ENCODE results near the gene CHST8.

CHST8 gene

DNA sequence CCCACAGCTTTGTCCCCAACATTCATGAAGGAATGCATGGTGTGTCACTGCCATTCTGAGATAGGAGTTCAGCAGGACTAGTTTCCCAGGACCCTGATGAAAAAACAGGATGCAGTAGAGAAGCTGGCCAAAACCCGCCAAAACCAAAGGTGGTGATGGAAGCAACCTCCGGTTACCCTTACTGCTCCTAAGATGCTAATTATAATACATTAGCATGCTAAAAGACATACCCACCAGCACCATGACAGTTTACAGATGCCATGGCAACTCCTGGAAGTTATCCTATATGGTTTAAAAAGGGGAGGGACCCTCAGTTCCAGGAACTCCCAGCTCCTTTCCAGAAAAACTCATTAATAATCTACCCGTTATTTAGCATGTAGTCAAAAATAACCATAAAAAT, 115.0 kb downstream of the CHST8 start:
- no peak for DNase-seq (ENCODE audit: low read depth in 2 of 2)

- no peak for DNase-seq (ENCODE audit: low read depth in 2 of 2)
These were observed 116.1 kb downstream of the CHST8 start for GRCh38 chr19:33737681-33738371.

DNA sequence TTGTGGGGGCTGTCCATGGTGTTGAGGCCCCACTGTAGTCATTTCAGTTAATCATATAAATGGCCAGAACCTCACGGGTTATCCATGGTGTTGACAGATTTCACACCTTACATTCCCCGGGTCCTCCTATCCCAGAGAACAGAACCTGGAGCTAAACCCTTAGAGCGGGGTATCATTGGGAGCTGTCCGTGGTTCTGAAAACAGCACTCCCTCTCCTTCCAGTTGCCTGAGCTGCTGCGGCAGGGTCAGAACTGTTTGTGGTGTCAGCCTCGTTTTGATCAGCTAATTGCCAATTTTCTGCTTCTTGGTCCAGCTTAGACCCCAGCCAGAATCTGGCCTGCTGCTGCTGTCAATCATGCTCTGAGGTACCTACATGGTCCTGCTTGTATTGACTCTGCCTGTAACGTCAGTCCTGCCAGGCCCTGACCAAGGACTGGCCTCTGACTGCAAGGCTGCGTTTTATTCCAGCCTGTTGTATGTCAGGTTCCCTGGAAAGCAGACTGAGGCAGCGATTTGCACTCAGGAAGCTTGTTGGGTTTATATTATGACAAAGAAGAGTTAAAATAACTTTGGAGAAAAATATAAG, 119.2 kb downstream of the CHST8 start:
- DNase-seq (ENCODE audit: low read depth in 2 of 2), result no peak

DNA sequence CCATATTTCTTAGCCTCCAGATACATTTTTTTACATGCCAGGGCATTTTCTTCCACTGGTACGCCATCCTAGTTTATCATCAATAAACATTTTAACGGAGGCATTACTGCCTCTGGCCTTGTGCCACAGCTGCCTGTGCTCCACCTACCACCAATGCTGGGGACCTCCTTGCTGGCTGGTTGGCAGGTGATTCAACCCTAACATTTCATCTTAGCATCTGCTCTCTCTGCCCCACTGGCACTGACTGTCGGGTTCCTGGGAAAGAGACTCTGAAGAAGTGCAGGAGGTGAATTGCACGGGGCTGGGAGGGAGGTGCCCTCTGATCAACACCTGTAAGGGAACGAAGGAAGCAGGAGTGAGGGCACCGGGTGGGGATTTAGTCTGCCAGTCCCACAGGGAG, 123.5 kb downstream of the CHST8 start:
- no peak for DNase-seq (ENCODE audit: low read depth in 2 of 2)

DNA sequence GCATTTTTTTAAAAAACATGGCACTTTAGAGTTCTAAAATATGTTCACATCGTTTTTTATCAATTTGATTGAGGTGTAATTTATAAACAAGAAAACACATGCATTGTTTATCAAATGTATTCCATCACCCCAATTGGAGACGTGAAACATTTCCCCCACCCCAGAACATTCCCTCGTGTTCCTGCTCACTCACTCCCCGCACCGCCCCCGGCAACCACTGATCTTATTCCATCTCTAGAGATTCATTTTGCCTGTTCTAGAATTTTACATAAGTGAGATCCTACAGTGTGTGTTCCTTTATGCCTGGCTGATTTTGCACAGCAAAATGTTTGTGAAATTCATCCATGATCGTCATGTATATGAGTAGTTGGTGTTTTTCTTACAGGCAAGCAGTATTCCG, 124.4 kb downstream of the CHST8 start:
- no peak for DNase-seq (ENCODE audit: low read depth in 2 of 2)

DNA sequence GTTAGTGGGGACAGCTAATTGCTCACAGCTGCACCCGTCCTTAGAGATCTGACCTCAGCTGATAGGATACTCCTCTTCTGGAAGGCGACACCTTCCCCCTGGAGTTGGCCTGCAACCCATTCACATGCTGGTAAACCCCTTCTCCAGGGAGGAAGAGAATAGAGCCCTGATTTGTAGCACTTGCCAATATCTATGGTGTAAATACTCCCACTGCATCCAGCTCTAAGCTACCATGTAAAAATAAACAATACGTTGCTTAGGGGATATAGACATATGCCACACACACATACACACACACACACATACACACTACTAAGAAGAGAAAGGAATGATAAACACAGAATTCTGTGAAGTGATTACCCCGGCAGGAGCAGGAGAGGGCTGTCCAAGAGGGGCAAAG, 125.5 kb downstream of the CHST8 start:
- no peak for DNase-seq (ENCODE audit: low read depth in 2 of 2)

- no peak for DNase-seq (ENCODE audit: low read depth in 2 of 2)
These were observed 126.5 kb downstream of the CHST8 start for GRCh38 chr19:33748231-33748630.

DNA sequence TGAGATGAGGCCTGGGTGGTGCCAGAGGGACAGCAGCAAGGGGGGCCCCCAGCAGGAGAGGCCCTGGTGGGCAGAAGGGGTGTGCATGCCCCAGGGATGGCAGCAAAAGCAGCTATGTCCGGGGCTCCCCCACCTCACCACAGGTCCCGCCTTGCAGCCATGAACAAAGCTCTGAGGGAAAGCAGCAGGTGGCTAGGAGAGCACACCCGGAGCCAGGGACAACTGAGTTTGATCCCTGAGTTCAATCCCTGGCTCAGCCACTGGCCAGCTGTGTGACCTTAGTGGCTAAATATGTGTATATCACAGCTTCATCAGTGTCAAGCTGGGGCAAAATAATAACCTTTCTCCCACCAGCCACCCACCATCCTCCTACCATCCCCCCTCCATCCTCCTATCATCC, 127.3 kb downstream of the CHST8 start:
- no peak for DNase-seq (ENCODE audit: low read depth in 2 of 2)

DNA sequence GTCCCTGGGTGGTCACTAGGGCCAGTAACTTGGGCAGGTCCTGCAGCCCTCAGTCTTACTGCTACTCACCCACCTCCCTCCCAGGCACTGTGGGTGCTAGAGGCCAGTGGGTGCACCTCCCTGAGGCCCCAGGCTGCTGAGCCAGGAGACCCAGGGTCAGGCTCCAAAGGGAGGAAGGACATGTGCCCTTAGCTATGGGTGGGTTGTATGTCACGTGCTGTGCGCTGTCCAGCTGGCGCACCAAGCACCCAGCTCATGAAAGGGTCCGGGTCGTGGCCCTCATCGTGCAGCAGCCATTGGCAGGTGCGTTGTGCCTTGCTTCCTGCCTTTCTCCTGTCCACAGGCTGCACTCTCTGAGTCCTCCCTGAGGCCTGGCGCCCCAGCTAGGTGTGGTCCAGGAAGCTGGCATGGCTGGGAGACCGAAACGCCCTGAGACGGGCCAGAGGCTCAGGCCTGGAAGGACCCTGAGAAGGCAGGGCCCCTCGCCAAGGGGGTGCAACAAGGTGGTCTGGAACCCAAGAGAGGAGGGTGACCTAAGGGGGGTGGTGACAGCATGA, 127.9 kb downstream of the CHST8 start:
- DNase-seq (ENCODE audit: low read depth in 2 of 2), result no peak

DNA sequence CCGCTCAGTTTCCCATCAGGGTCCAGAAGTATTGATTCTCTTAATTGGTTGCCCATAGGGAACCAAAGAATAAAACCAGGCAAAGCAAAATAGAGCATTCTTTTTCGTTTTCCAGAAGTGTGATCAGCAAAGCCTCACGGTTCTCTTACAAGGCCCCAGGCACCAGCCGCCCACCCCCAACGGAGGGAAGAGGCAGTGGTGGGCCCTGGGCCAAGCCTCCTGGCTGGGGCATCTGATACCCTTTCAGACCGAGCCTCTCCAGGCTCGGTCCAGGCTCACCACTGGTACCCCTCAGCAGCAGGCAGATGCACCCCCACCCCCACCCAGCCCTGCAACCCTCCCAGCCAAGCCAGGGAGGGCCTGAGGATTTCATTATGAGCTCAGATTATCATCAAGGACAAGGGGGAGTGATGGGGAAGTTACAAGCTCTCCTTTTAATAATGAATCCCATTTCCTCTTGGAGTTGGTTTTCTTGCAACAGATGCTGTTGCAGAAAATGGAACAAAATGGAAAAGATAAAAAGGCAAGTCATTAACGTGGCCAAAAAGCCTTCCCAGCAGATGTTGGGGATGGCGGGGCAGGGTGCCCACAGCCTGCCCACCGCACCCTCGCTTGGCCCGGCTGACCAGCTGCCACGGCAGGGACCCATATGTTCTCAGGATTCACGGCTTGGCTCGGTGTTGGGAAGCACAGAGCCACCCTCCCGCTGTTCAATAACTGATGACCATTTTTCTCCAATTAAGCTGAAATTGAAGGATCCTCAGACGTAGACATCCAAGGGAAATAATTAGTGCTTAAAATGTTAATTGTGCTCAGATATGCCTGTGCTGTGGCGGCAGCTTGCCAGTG, 129.1 kb downstream of the CHST8 start:
- DNase-seq (ENCODE audit: low read depth in 2 of 2), result no peak

DNA sequence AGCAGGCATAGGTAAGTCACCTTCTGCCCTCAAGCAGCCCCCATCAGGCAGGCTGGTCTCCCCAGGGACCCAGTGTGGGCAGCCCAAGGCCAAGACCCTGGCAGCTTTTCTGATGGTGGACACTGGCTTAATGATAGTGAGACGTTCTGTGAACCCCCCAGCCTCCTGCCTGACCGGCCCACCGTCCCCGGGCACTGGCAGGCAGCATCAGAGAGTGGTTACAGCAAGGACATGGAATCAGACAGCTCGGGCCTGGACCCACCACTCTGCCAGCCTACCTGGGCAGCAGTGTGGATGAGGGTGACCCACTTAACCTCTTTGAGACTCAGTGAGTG, 129.7 kb downstream of the CHST8 start:
- DNase-seq (ENCODE audit: low read depth in 2 of 2), result no peak

- DNase-seq (ENCODE audit: low read depth in 2 of 2), result no peak
These were observed 130.5 kb downstream of the CHST8 start for GRCh38 chr19:33752018-33752800.

- DNase-seq (ENCODE audit: low read depth in 2 of 2), result no peak
These were observed 131.2 kb downstream of the CHST8 start for GRCh38 chr19:33752945-33753344.

DNA sequence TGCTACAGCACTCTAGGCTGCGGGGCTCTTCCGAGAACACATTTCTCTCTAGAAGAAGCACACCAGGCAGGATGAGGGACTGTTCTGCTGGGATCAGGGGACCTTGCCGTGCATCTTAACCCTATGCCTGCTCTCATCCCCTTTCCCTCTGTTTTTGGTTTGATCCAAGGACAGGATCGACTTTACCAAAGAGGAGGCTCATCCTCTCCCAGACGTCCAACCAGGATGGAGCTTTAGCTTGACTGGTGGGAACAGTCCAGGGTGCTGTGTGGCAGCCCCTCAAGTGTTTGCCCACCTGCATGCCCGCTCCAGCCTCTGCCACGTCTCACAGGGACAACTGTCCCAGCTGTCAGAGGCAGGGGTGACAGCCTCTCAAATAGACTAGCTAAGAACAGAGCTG, 132.6 kb downstream of the CHST8 start:
- DNase-seq (ENCODE audit: low read depth in 2 of 2), result no peak

DNA sequence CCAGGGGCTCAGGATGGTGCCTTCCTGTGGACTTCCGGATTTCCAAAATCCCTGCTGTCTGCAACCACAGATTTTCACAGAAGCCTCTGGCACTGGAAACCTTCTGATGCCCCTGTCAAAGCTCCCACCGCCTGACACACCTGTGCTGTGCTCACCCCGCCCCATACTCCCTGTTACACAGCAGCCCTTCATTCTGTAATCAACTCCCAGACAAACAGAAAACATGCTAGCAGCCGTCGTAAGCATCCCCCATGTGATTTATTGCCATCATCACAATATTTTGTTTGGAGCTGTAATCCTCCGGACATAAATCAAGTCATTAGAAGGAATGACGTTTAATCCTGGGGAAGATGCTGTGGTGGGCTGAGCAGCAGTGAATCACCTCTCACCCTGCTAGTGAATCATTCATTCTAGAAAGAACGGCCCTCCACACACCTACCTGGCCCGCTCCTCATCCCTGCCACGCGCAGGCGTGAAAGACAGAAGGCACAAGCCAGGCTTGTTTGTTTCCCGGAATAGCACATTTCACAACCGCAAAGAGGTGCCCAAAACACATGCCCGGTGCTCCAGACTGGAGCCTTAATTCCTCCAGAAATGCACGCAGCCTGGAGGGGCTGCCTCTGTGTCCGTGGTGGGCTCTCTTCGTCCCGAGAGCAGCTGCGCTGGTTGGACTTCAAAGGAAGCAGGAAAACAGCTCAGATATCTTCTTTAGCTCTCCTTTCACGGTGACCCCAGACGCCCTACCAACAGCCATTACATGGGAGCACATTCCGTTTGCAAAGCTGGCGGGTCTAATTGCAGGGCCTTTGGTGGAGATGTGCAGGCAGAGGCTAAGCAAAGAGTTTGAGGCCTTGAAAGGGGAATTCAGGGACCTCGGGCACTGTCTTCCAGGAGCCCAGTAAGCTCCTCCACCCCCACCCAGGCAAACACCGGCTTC, 133.6 kb downstream of the CHST8 start:
- DNase-seq (ENCODE audit: low read depth in 2 of 2), result no peak

DNA sequence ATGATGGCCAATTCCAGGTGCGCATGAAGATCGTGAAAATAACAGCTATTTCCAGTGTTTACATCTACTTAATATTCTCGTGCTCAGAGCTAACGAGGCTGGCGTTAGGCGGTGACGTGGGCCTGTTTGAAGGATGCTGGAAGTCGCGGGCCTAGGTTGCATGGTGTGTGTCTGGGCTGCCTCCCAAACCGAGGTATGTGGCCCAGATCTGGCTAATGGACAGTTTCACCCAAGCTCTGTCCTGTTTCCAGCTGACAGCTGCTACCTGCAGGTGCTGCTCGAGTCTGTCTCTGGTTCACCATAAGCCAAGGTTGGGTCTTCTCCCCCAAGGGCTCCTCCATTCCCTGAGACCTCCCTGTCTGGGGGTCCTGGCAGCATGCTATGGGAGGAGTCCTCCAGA, 134.4 kb downstream of the CHST8 start:
- no peak for DNase-seq (ENCODE audit: low read depth in 2 of 2)

DNA sequence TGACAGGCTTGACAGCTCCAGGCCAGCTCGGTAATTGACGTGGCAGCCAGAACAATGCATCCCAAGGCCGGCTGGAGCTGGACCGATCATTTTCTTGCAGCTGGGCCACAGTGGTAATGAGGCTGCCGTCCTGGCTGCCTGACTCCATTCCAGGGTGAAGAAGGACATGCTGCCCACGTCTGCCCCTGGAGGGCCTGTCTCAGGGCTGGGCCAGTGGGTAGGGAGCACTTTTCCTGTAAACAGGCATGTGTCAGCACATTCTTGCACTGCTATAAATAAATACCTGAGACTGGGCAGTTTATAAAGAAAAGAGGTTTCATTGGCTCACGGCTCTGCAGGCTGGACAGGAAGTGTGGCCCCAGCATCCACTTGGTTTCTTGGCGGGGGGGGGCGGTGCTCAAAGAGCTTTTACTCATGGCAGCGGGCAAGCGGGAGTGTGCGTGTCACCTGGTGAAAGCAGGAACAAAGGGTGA, 136.8 kb downstream of the CHST8 start:
- no peak for DNase-seq (ENCODE audit: low read depth in 2 of 2)

DNA sequence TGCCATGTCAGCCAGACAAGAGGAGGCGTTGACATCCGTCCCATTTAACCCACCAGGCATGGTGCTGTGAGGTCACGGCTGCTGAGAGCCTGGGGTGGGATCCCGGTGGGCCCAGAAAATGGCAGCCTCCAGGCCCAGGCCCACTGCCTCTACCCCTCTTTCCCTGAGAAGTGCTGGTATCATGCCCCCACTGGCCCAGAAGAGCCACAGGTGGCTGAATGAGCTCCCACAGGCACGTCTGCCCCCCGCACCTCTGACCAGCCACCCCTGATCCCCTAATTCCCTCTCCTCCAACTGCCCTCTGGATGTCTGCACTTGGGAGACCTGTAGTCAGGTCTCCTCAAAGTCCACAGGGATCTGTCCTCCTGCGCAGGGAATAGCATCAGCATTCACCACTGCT, 137.6 kb downstream of the CHST8 start:
- DNase-seq (ENCODE audit: low read depth in 2 of 2), result no peak

- DNase-seq (ENCODE audit: low read depth in 2 of 2), result no peak
These were observed 142.0 kb downstream of the CHST8 start for GRCh38 chr19:33763633-33764371.

GRCh38 chr19:33766623-33767022, 144.9 kb downstream of the CHST8 start:
- DNase-seq (ENCODE audit: low read depth in 2 of 2), result no peak

All from stimulated activated CD8-positive, alpha-beta memory T cell treated with anti-CD3 and anti-CD28 coated beads, Interleukin-15, amount 100 ng/mL, for 48 hours (primary cell).